Endodermal cell (in vitro differentiated cells): ENCODE data around the gene COG5. TPM values are rescaled to one million over a fixed set of nuclear protein-coding genes. Genes with fewer than 3 reads are reported as not detected.

Experiments used
- DNase-seq: peaks from one replicate; pipeline ENCODE4 v3.0.0-alpha.2; 2017
- H3K27ac ChIP-seq: 2 replicates; pipeline ENCODE4 v1.5.1; 2013; ENCODE audit warnings: mild to moderate bottlenecking, low read depth, low read length, moderate library complexity
- H3K27me3 ChIP-seq: 2 replicates; pipeline ENCODE4 v1.6.1; 2013; ENCODE audit warnings: mild to moderate bottlenecking, low read length, moderate library complexity; ENCODE audit not compliant: insufficient read depth, control insufficient read depth, poor library complexity, severe bottlenecking
- H3K36me3 ChIP-seq: 2 replicates; pipeline ENCODE4 v1.7.0; 2013; ENCODE audit warnings: mild to moderate bottlenecking, low read length, moderate library complexity; ENCODE audit not compliant: control insufficient read depth, insufficient read depth
- H3K4me1 ChIP-seq: one replicate; pipeline ENCODE4 v1.7.0; 2013; ENCODE audit warnings: low read length; ENCODE audit not compliant: control insufficient read depth, insufficient read depth
- H3K4me3 ChIP-seq: 2 replicates; pipeline ENCODE4 v1.5.1; 2013; ENCODE audit warnings: mild to moderate bottlenecking, low read length, moderate library complexity
- H3K9ac ChIP-seq: 2 replicates; pipeline ENCODE4 v1.6.1; 2013; ENCODE audit warnings: mild to moderate bottlenecking, low read length, moderate library complexity; ENCODE audit not compliant: poor library complexity, severe bottlenecking; ENCODE audit errors: extremely low read depth
- H3K9me3 ChIP-seq: 2 replicates; pipeline ENCODE4 v1.6.1; 2013; ENCODE audit warnings: mild to moderate bottlenecking, low read length, moderate library complexity; ENCODE audit not compliant: control insufficient read depth
- H3K27ac Mint-ChIP-seq: 2 replicates; pipeline ENCODE4 v1.8.0; 2020; ENCODE audit warnings: mixed read lengths
- H3K27me3 Mint-ChIP-seq: 2 replicates; pipeline ENCODE4 v1.8.0; 2021; ENCODE audit warnings: mild to moderate bottlenecking, mixed read lengths; ENCODE audit not compliant: insufficient read depth
- H3K36me3 Mint-ChIP-seq: 2 replicates; pipeline ENCODE4 v1.8.0; 2020; ENCODE audit warnings: low read depth, mixed read lengths
- H3K4me1 Mint-ChIP-seq: 2 replicates; pipeline ENCODE4 v1.8.0; 2020; ENCODE audit warnings: mixed read lengths
- H3K4me3 Mint-ChIP-seq: 2 replicates; pipeline ENCODE4 v1.8.0; 2020; ENCODE audit warnings: mild to moderate bottlenecking, moderate library complexity, mixed read lengths
- H3K9me3 Mint-ChIP-seq: 2 replicates; pipeline ENCODE4 v1.8.0; 2020; ENCODE audit warnings: mild to moderate bottlenecking, mixed read lengths
- WGBS, 2 experiments: methylation state at CpG; one replicate each; pipeline versions ENCODE4 v1.1.5 to v1.1.7; 2013; ENCODE audit warnings: missing lambda C conversion rate in 2 of 2, mixed read lengths in 1 of 2; ENCODE audit not compliant: insufficient coverage in 1 of 2, insufficient read length in 1 of 2; 5-methylcytosine and 5-hydroxymethylcytosine counted together
- total RNA-seq, 2 donors: library from RNA; stranded (reverse); fragmentation: NEBNext Ultra II Directional in 1 of 2; extraction: Animal tissue kit (Norgen Biotek cat#: 25700) in 1 of 2; gene quantifications; 2 replicates in 1 of 2; 3 replicates in 1 of 2; pipeline ENCODE4 v1.2.1, GENCODE V29; 2021
- TF ChIP-seq, protein P1 (sequence below): fragments of 200-600 bp; sonication (generic); conservative IDR thresholded peaks from 2 replicates; pipeline ENCODE4 v1.5.0; 2021; ENCODE audit warnings: antibody characterized with exemption, mild to moderate bottlenecking

The COG5 gene
- total RNA-seq, 2 donors from 2014 or later, result 25.5 to 34.7 TPM

DNA sequence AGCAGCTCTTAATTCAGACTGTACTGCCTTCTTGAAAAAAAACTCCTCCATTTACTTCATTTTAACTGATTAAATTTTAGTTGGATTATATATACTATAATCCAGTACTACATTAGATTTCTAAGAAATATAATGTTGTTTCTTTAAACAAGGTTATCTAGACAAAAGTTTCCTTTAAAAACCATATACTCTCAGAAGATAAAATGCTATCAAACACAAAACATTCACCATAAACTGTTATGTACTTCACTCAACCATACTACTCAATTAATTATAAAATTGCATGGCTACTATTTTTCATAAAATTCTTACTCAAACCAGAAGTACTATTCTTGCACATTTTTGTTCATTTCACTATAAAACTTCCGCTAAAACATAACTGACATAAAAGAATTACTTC, 81.1 kb downstream of the COG5 start:
- H3K36me3 Mint-ChIP-seq, result no peaks in the 10 kb centered on the region
- H3K4me1 ChIP-seq, result no peaks in the 10 kb centered on the region
- no peaks in the 10 kb centered on the region for H3K36me3 ChIP-seq
- WGBS, 2 experiments, result 100% methylated on average over 1 of the region's 1 CpG; no CpG with 5 or more reads in 1 of the 2 experiments
- H3K9ac ChIP-seq, result no peak overlapping the region
- no peak overlapping the region for H3K4me3 Mint-ChIP-seq
- H3K27ac ChIP-seq, result no peak overlapping the region
- H3K4me1 Mint-ChIP-seq, result no peaks in the 10 kb centered on the region
- no peaks in the 10 kb centered on the region for H3K9me3 Mint-ChIP-seq
- no peaks in the 10 kb centered on the region for H3K27me3 ChIP-seq
- H3K27ac Mint-ChIP-seq, result no peak overlapping the region
- H3K4me3 ChIP-seq, result no peak overlapping the region
- no peaks in the 10 kb centered on the region for H3K9me3 ChIP-seq
- no peak for DNase-seq
- TF ChIP-seq, protein P1, sequence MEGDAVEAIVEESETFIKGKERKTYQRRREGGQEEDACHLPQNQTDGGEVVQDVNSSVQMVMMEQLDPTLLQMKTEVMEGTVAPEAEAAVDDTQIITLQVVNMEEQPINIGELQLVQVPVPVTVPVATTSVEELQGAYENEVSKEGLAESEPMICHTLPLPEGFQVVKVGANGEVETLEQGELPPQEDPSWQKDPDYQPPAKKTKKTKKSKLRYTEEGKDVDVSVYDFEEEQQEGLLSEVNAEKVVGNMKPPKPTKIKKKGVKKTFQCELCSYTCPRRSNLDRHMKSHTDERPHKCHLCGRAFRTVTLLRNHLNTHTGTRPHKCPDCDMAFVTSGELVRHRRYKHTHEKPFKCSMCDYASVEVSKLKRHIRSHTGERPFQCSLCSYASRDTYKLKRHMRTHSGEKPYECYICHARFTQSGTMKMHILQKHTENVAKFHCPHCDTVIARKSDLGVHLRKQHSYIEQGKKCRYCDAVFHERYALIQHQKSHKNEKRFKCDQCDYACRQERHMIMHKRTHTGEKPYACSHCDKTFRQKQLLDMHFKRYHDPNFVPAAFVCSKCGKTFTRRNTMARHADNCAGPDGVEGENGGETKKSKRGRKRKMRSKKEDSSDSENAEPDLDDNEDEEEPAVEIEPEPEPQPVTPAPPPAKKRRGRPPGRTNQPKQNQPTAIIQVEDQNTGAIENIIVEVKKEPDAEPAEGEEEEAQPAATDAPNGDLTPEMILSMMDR, result no peak
- H3K27me3 Mint-ChIP-seq, result no peaks in the 10 kb centered on the region

DNA sequence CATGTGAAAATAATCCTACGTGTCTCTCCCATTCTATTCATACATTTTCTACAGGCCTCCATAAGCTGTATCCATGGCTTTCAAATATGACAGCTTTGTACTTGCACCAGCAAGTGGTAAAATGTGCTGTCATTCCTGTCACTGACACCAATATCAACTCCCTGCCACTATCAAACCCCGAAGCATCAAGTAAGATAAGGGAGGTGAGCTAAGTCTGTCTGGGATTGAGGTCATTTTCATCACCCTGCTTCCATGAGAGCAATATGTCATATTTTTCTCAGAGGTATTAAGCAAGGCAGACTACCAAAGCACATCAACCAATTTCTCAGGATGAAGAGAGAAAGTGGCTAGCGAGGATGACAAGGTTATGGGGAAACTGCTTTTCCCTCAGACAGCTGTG, 82.8 kb downstream of the COG5 start:
- H3K9me3 ChIP-seq, result no peaks in the 10 kb centered on the region
- DNase-seq, result no peak
- H3K27me3 ChIP-seq, result no peaks in the 10 kb centered on the region
- Mint-ChIP-seq H3K4me3 (no peak overlapping the region), H3K27ac (no peak overlapping the region), H3K9me3 (no peaks in the 10 kb centered on the region), H3K4me1 (no peaks in the 10 kb centered on the region), H3K36me3 (no peaks in the 10 kb centered on the region), H3K27me3 (no peaks in the 10 kb centered on the region)
- 89% methylated on average over 2 of the region's 3 CpGs; no CpG with 5 or more reads in 1 of the 2 experiments for WGBS, 2 experiments
- no peaks in the 10 kb centered on the region for H3K36me3 ChIP-seq
- no peak overlapping the region for H3K4me3 ChIP-seq
- H3K9ac ChIP-seq, result no peak overlapping the region
- no peaks in the 10 kb centered on the region for H3K4me1 ChIP-seq
- TF ChIP-seq, protein P1, result no peak
- H3K27ac ChIP-seq, result no peak overlapping the region

DNA sequence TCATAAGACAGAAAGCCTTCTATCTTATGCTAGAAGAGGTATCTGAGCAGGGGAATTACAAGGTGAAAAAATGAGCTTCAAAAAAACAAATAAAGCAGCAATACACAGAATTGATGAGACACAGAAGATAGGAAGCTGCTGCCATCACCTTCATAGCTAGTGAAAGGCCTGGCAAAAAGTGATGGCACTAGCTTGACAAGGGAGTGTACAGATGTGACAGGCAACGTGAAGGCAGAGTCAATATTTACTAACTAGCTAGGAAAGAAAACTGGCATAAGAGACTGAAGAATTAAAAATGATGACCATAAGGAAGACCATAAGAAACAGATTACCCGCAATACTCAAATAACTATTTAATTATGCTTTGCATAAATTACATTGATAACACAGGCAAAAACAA, 84.4 kb downstream of the COG5 start:
- H3K27ac Mint-ChIP-seq, result no peak overlapping the region
- H3K27me3 Mint-ChIP-seq, result no peaks in the 10 kb centered on the region
- 100% methylated on average over 1 of the region's 2 CpGs; no CpG with 5 or more reads in 1 of the 2 experiments for WGBS, 2 experiments

More for the DNA sequence above, 84.4 kb downstream of the COG5 start:
- H3K9me3 ChIP-seq, result no peaks in the 10 kb centered on the region
- H3K36me3 ChIP-seq, result no peaks in the 10 kb centered on the region
- no peak for DNase-seq
- H3K4me3 ChIP-seq, result no peak overlapping the region
- H3K36me3 Mint-ChIP-seq, result no peaks in the 10 kb centered on the region
- TF ChIP-seq, protein P1, result no peak
- no peak overlapping the region for H3K4me3 Mint-ChIP-seq
- H3K9me3 Mint-ChIP-seq, result no peaks in the 10 kb centered on the region
- no peaks in the 10 kb centered on the region for H3K4me1 Mint-ChIP-seq
- H3K27me3 ChIP-seq, result no peaks in the 10 kb centered on the region
- H3K27ac ChIP-seq, result no peak overlapping the region
- no peak overlapping the region for H3K9ac ChIP-seq
- H3K4me1 ChIP-seq, result no peaks in the 10 kb centered on the region
